ENCODE results near the gene DGKH. TPM values are rescaled to one million over a fixed set of nuclear protein-coding genes. Genes with fewer than 3 reads are reported as not detected.
A peak's percentile ranks its signal among the peaks of the same experiment; 100 is the strongest.

Gene DGKH
- total and polyA plus RNA-seq, 2 of the 13 experiments (the other 11 are each of a cell fraction or from before 2014, with no cell fraction given) = 0.01 to 0.13 TPM

- TF ChIP-seq TBL1XR1 (IDR thresholded peaks at IDR 0.05; ENCODE audit: borderline replicate concordance, low read length, partially characterized antibody) (no peak), KLF13 (CRISPR knock-in tag; IDR thresholded peaks at IDR 0.05) (no peak), STAT6 (CRISPR knock-in tag; IDR thresholded peaks at IDR 0.05; ENCODE audit: borderline replicate concordance) (no peak), PITX1 (CRISPR knock-in tag; IDR thresholded peaks at IDR 0.05) (0 out of 2 replicates have a peak, but pooled peaks have one; percentile 30), TRIM24 (CRISPR knock-in tag; IDR thresholded peaks at IDR 0.05) (no peak), ZNF280B (CRISPR knock-in tag; IDR thresholded peaks at IDR 0.05; ENCODE audit: borderline replicate concordance) (peak; percentile 62; the same call in 1 of the 2 replicates), ZZZ3 (CRISPR knock-in tag; IDR thresholded peaks at IDR 0.05; ENCODE audit: borderline replicate concordance) (no peak), RFXANK (CRISPR knock-in tag; IDR thresholded peaks at IDR 0.05) (no peak), ZNF737 (CRISPR knock-in tag; IDR thresholded peaks at IDR 0.05; ENCODE audit: borderline replicate concordance) (0 out of 2 replicates have a peak, but pooled peaks have one; percentile 66), ZHX1 (CRISPR knock-in tag; IDR thresholded peaks at IDR 0.05; ENCODE audit: low read depth) (no peak), SIX4 (CRISPR knock-in tag; IDR thresholded peaks at IDR 0.05) (peak; percentile 44; the same call in 1 of the 2 replicates), CREM (IDR thresholded peaks at IDR 0.05) (no peak), CREM (CRISPR knock-in tag; IDR thresholded peaks at IDR 0.05) (no peak), ZNF557 (CRISPR knock-in tag; IDR thresholded peaks at IDR 0.05) (peak; percentile 61; the same call in 1 of the 2 replicates), MBD4 (IDR thresholded peaks at IDR 0.05; ENCODE audit: borderline replicate concordance, low read length) (no peak), CCDC6 (CRISPR knock-in tag; IDR thresholded peaks at IDR 0.05) (peak; percentile 95), ZNF790 (CRISPR knock-in tag; IDR thresholded peaks at IDR 0.05; ENCODE audit: borderline replicate concordance) (no peak), ZNF337 (CRISPR knock-in tag; IDR thresholded peaks at IDR 0.05; ENCODE audit: borderline replicate concordance, low read depth) (no peak), KLF12 (CRISPR knock-in tag; IDR thresholded peaks at IDR 0.05; ENCODE audit: borderline replicate concordance) (peak; percentile 55; the same call in 1 of the 2 replicates), FOSL1 (CRISPR knock-in tag; IDR thresholded peaks at IDR 0.05; ENCODE audit: borderline replicate concordance) (peak; percentile 37), ZNF607 (CRISPR knock-in tag; IDR thresholded peaks at IDR 0.05; ENCODE audit: borderline replicate concordance) (peak; percentile 72; the same call in 1 of the 2 replicates), ZNF788 (CRISPR knock-in tag; IDR thresholded peaks at IDR 0.05; ENCODE audit: borderline replicate concordance) (peak; percentile 64; the same call in 1 of the 2 replicates), ZNF274 (CRISPR knock-in tag; IDR thresholded peaks at IDR 0.05) (peak; percentile 41; the same call in 1 of the 2 replicates), NFYC (CRISPR knock-in tag; IDR thresholded peaks at IDR 0.05) (peak; percentile 77)
These were observed 223.1 kb downstream of the DGKH start (continued) for GRCh38 chr13:42271337-42272114.
